Measurements from ENCODE around the gene SORCS2.

DNA sequence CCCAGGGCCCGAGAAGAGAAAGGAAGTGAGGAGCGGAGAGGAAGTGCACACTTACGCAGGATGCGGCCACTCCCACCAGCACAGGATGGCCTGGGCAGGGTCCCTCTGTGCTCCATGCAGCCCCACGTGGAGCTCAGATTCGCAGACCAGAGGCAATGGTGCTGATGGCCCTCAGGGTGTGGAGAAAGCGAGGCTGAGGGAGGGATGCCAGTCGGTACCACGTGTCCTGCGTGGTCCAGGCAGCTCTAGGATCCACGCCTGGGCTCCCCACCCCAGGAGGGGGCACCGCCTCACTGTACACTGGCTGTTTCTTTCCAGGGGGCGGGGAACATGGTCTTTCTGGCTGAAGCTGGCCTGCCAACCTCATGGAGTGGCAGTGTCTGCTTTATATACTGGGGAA lies 505.5 kb downstream of the SORCS2 start:
- TF ChIP-seq, protein P1, sequence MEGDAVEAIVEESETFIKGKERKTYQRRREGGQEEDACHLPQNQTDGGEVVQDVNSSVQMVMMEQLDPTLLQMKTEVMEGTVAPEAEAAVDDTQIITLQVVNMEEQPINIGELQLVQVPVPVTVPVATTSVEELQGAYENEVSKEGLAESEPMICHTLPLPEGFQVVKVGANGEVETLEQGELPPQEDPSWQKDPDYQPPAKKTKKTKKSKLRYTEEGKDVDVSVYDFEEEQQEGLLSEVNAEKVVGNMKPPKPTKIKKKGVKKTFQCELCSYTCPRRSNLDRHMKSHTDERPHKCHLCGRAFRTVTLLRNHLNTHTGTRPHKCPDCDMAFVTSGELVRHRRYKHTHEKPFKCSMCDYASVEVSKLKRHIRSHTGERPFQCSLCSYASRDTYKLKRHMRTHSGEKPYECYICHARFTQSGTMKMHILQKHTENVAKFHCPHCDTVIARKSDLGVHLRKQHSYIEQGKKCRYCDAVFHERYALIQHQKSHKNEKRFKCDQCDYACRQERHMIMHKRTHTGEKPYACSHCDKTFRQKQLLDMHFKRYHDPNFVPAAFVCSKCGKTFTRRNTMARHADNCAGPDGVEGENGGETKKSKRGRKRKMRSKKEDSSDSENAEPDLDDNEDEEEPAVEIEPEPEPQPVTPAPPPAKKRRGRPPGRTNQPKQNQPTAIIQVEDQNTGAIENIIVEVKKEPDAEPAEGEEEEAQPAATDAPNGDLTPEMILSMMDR (optimal IDR thresholded peaks at IDR 0.05 in 1 of 3, IDR thresholded peaks at IDR 0.05 in 1 of 3, conservative IDR thresholded peaks at IDR 0.05 in 1 of 3; ENCODE audit: extremely low read depth in 1 of 3, insufficient read depth in 2 of 3, low read length in 3 of 3) = no peak
- TF ChIP-seq EZH2 (IDR thresholded peaks at IDR 0.05; ENCODE audit: low read length) = no peak

Measured in keratinocyte (primary cell).